ENCODE data around the gene DDX17. TPM values are rescaled to one million over a fixed set of nuclear protein-coding genes. Genes with fewer than 3 reads are reported as not detected.

Gene DDX17
- polyA plus RNA-seq, 1 experiment: 426 TPM

- DNase-seq (ENCODE audit: low read depth, low spot score): no peak
- peak overlapping the region; percentile 4; the same call in 1 of the 2 replicates for H3K4me3 ChIP-seq (ENCODE audit: low read depth, low read length)
- ChIA-PET CTCF (no interaction called here), POLR2A (no interaction called here)
- no peak overlapping the region for H3K27ac ChIP-seq (ENCODE audit: low read depth, low read length)
- no peaks in the 10 kb centered on the region; the same call in 1 of the 2 replicates for H3K9me3 ChIP-seq (ENCODE audit: control insufficient read depth, insufficient read depth, low read length)
- H3K27me3 ChIP-seq (ENCODE audit: control insufficient read depth, insufficient read depth, low read length): peaks cover 76% of the 10 kb centered on the region
- TF ChIP-seq CTCF (IDR thresholded peaks at IDR 0.05; ENCODE audit: low read depth, low read length): no peak
Observed at GRCh38 chr22:38454353-38455075, 51.6 kb downstream of the DDX17 start.

- Histone ChIP-seq H3K27ac (ENCODE audit: low read depth, low read length) (no peak overlapping the region), H3K4me3 (ENCODE audit: low read depth, low read length) (no peak overlapping the region), H3K27me3 (ENCODE audit: control insufficient read depth, insufficient read depth, low read length) (peaks cover 77% of the 10 kb centered on the region), H3K9me3 (ENCODE audit: control insufficient read depth, insufficient read depth, low read length) (no peaks in the 10 kb centered on the region; the same call in 1 of the 2 replicates)
- TF ChIP-seq CTCF (IDR thresholded peaks at IDR 0.05; ENCODE audit: low read depth, low read length): no peak
- ChIA-PET POLR2A (no interaction called here), CTCF (no interaction called here)
- DNase-seq (ENCODE audit: low read depth, low spot score): no peak
Observed at GRCh38 chr22:38453996-38454352, 52.1 kb downstream of the DDX17 start.

- Histone ChIP-seq H3K27me3 (ENCODE audit: control insufficient read depth, insufficient read depth, low read length) (peaks cover 77% of the 10 kb centered on the region), H3K9me3 (ENCODE audit: control insufficient read depth, insufficient read depth, low read length) (no peaks in the 10 kb centered on the region; the same call in 1 of the 2 replicates), H3K27ac (ENCODE audit: low read depth, low read length) (no peak overlapping the region), H3K4me3 (ENCODE audit: low read depth, low read length) (no peak overlapping the region)
- ChIA-PET POLR2A (no interaction called here), CTCF (no interaction called here)
- DNase-seq (ENCODE audit: low read depth, low spot score): no peak
- no peak for TF ChIP-seq CTCF (IDR thresholded peaks at IDR 0.05; ENCODE audit: low read depth, low read length)
Observed at GRCh38 chr22:38453066-38453672, 52.9 kb downstream of the DDX17 start.

- no peak overlapping the region for H3K27ac ChIP-seq (ENCODE audit: low read depth, low read length)
- ChIA-PET CTCF (no interaction called here), POLR2A (no interaction called here)
- no peak overlapping the region for H3K4me3 ChIP-seq (ENCODE audit: low read depth, low read length)
- H3K9me3 ChIP-seq (ENCODE audit: control insufficient read depth, insufficient read depth, low read length): no peaks in the 10 kb centered on the region; the same call in 1 of the 2 replicates
- no peak for DNase-seq (ENCODE audit: low read depth, low spot score)
- TF ChIP-seq CTCF (IDR thresholded peaks at IDR 0.05; ENCODE audit: low read depth, low read length): no peak
- H3K27me3 ChIP-seq (ENCODE audit: control insufficient read depth, insufficient read depth, low read length): peaks cover 72% of the 10 kb centered on the region
Observed at GRCh38 chr22:38452373-38453065, 53.6 kb downstream of the DDX17 start.

GRCh38 chr22:38451864-38452263 lies 54.2 kb downstream of the DDX17 start:
- no peak for TF ChIP-seq CTCF (IDR thresholded peaks at IDR 0.05; ENCODE audit: low read depth, low read length)
- no peak for DNase-seq (ENCODE audit: low read depth, low spot score)
- H3K27me3 ChIP-seq (ENCODE audit: control insufficient read depth, insufficient read depth, low read length): peaks cover 69% of the 10 kb centered on the region
- H3K9me3 ChIP-seq (ENCODE audit: control insufficient read depth, insufficient read depth, low read length): no peaks in the 10 kb centered on the region; the same call in 1 of the 2 replicates
- CTCF ChIA-PET: no interaction called here
- H3K27ac ChIP-seq (ENCODE audit: low read depth, low read length): no peak overlapping the region
- POLR2A ChIA-PET: no interaction called here
- no peak overlapping the region for H3K4me3 ChIP-seq (ENCODE audit: low read depth, low read length)

Data from AG04450 (cell line).